K562 (cell line): Measurements from ENCODE around the gene BEST2. TPM values are rescaled to one million over a fixed set of nuclear protein-coding genes. Genes with fewer than 3 reads are reported as not detected.

ENCODE experiments used
- DIDO1 ChIP-seq: fragments of 450-650 bp; IDR thresholded peaks from 2 replicates; pipeline ENCODE4 v1.6.1; 2016; ENCODE audit warnings: low read depth, missing biosample characterization, missing genetic modification characterization
- KLF16 ChIP-seq: IDR thresholded peaks from 2 replicates; pipeline ENCODE4 v1.6.1; 2016; ENCODE audit warnings: antibody characterized with exemption
- MAZ ChIP-seq, 2 experiments: fragments of 450-650 bp in 1 of 2; sonication (generic) in 1 of 2; formaldehyde crosslinking; IDR thresholded peaks in 1 of 2; conservative IDR thresholded peaks in 1 of 2; 2 replicates each; pipeline versions ENCODE4 v1.4.0 to v1.5.0; 2020; ENCODE audit warnings: mild to moderate bottlenecking in 1 of 2, missing genetic modification reagents in 1 of 2
- MCM7 ChIP-seq, 2 experiments: fragments of 450-650 bp; IDR thresholded peaks; 2 replicates each; pipeline ENCODE4 v1.6.1; 2016 to 2018
- NRF1 ChIP-seq, 2 experiments: fragments of 450-650 bp; IDR thresholded peaks in 1 of 2; conservative IDR thresholded peaks in 1 of 2; 2 replicates each; pipeline ENCODE4 v1.6.1; 2014; ENCODE audit warnings: mild to moderate bottlenecking in 2 of 2
- RBM25 ChIP-seq: fragments of 200-400 bp; formaldehyde crosslinking; IDR thresholded peaks from 2 replicates; pipeline ENCODE4 v1.6.1; 2018; ENCODE audit warnings: low read length, low read depth, moderate library complexity; ENCODE audit not compliant: severe bottlenecking
- TEAD1 ChIP-seq, 2 experiments: fragments of 450-650 bp in 1 of 2; sonication (generic) in 1 of 2; formaldehyde crosslinking; IDR thresholded peaks; 2 replicates each; pipeline versions ENCODE4 v1.4.0 to v1.8.0; 2020 to 2022; ENCODE audit warnings: mild to moderate bottlenecking in 2 of 2, missing genetic modification reagents in 1 of 2
- polyA plus RNA-seq, 8 experiments: library from polyadenylated mRNA; depleted of rRNA in 4 of 8; stranded (reverse) in 5 of 8; unstranded in 3 of 8; fragments of >200 nt; fragmentation: Nextera tagmentation in 2 of 8; fragmentation: Illumina TruSeq in 1 of 8; extraction: Ambion mirVana in 2 of 8; extraction: Trizol in 1 of 8; gene quantifications; 2 replicates each; pipeline versions ENCODE4 v1.2.1 to v1.2.3, GENCODE V29; 2011 to 2014; ENCODE audit warnings: inconsistent platforms in 1 of 8, missing spikeins in 1 of 8
- total RNA-seq, 7 experiments: library from RNA; depleted of rRNA in 6 of 7; stranded (reverse); fragments of >200 nt in 6 of 7; fragmentation: Illumina TruSeq in 2 of 7; extraction: Trizol in 2 of 7; gene quantifications; 2 replicates each; pipeline versions ENCODE4 v1.2.1 to v1.2.3, GENCODE V29; 2011 to 2021; ENCODE audit warnings: low replicate concordance in 1 of 7
- TF ChIP-seq, protein P1 (sequence below): fragments of 250-450 bp; sonication (Bioruptor Pico); IDR thresholded peaks from 2 replicates; pipeline ENCODE4 v1.8.0; 2022; ENCODE audit warnings: moderate library complexity, mild to moderate bottlenecking, inconsistent platforms
- TF ChIP-seq, protein P2 (sequence below): fragments of 450-650 bp; IDR thresholded peaks from 2 replicates; pipeline ENCODE4 v1.6.1; 2017; ENCODE audit warnings: antibody characterized with exemption, mild to moderate bottlenecking
- TF ChIP-seq, protein P3 (sequence below), 3 experiments: fragments of 200-800 bp in 1 of 3; fragments of 250-450 bp in 1 of 3; fragments of 450-650 bp in 1 of 3; sonication (Bioruptor Pico) in 1 of 3; sonication (Bioruptor generic) in 1 of 3; formaldehyde crosslinking in 1 of 3; IDR thresholded peaks; 2 replicates each; pipeline versions ENCODE4 v1.6.1 to v1.8.0; 2016 to 2022; ENCODE audit warnings: mild to moderate bottlenecking in 2 of 3, missing genetic modification characterization in 2 of 3, missing compliant biosample characterization in 1 of 3, moderate library complexity in 1 of 3

Gene BEST2
- total and polyA plus RNA-seq, 9 of the 15 experiments (the other 6 are each of a cell fraction or from before 2014, with no cell fraction given), result not detected

DNA sequence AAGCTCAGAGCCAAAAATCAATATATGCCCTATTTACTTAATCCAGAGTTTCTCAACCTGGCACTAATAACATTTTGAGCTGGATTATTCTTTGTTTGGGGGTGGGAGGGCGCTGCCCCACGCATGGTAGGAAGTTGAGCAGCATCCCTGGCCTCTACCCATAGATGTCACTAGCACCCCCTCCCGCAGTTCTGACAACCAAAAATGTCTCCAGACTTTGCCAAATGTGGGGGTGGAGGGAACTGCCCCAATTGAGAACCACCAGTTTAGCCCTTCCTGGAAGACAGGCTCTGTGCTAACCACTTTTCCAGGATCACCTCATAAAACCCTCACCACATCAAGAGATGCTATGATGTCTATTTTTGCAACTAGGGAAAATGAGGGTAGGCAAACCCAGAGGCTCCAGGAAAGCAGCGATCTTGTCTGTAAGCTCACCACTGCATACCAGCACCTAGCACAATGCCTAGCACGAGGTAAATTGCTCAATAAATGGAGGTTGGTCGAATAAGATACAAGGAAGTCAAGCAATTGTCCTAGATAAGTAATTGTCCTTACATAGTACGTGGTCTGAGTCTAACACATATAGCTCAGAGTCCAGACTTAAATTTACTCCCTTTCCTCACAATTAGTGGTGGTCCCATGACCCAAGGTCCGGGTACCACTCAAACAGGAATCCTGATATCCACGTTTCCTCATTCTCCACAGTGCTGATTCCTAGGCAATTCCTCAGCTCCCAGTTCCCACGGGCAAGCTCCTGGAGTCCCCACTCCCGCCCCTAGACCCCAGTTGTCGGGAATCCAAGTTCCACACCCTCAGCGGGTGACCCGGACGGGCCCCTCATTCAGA, 18.0 kb upstream of the BEST2 start (continued):
- TF ChIP-seq TEAD1 (CRISPR knock-in tag; IDR thresholded peaks at IDR 0.05), result 0 out of 4 replicates have a peak, but pooled peaks of 1 of the 2 experiments have one; percentile 19
- TF ChIP-seq MAZ (CRISPR knock-in tag; conservative IDR thresholded peaks at IDR 0.05 in 1 of 2, IDR thresholded peaks at IDR 0.05 in 1 of 2), result 0 out of 4 replicates have a peak, but pooled peaks of 1 of the 2 experiments have one; percentile 19
- TF ChIP-seq, protein P1, sequence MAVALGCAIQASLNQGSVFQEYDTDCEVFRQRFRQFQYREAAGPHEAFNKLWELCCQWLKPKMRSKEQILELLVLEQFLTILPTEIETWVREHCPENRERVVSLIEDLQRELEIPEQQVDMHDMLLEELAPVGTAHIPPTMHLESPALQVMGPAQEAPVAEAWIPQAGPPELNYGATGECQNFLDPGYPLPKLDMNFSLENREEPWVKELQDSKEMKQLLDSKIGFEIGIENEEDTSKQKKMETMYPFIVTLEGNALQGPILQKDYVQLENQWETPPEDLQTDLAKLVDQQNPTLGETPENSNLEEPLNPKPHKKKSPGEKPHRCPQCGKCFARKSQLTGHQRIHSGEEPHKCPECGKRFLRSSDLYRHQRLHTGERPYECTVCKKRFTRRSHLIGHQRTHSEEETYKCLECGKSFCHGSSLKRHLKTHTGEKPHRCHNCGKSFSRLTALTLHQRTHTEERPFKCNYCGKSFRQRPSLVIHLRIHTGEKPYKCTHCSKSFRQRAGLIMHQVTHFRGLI, result no peak
- peak; percentile 44 to 53 for TF ChIP-seq NRF1 (conservative IDR thresholded peaks at IDR 0.05 in 1 of 2, IDR thresholded peaks at IDR 0.05 in 1 of 2)
- TF ChIP-seq, protein P2, sequence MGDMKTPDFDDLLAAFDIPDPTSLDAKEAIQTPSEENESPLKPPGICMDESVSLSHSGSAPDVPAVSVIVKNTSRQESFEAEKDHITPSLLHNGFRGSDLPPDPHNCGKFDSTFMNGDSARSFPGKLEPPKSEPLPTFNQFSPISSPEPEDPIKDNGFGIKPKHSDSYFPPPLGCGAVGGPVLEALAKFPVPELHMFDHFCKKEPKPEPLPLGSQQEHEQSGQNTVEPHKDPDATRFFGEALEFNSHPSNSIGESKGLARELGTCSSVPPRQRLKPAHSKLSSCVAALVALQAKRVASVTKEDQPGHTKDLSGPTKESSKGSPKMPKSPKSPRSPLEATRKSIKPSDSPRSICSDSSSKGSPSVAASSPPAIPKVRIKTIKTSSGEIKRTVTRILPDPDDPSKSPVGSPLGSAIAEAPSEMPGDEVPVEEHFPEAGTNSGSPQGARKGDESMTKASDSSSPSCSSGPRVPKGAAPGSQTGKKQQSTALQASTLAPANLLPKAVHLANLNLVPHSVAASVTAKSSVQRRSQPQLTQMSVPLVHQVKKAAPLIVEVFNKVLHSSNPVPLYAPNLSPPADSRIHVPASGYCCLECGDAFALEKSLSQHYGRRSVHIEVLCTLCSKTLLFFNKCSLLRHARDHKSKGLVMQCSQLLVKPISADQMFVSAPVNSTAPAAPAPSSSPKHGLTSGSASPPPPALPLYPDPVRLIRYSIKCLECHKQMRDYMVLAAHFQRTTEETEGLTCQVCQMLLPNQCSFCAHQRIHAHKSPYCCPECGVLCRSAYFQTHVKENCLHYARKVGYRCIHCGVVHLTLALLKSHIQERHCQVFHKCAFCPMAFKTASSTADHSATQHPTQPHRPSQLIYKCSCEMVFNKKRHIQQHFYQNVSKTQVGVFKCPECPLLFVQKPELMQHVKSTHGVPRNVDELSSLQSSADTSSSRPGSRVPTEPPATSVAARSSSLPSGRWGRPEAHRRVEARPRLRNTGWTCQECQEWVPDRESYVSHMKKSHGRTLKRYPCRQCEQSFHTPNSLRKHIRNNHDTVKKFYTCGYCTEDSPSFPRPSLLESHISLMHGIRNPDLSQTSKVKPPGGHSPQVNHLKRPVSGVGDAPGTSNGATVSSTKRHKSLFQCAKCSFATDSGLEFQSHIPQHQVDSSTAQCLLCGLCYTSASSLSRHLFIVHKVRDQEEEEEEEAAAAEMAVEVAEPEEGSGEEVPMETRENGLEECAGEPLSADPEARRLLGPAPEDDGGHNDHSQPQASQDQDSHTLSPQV, result 0 out of 2 replicates have a peak, but pooled peaks have one; percentile 21
- TF ChIP-seq, protein P3, sequence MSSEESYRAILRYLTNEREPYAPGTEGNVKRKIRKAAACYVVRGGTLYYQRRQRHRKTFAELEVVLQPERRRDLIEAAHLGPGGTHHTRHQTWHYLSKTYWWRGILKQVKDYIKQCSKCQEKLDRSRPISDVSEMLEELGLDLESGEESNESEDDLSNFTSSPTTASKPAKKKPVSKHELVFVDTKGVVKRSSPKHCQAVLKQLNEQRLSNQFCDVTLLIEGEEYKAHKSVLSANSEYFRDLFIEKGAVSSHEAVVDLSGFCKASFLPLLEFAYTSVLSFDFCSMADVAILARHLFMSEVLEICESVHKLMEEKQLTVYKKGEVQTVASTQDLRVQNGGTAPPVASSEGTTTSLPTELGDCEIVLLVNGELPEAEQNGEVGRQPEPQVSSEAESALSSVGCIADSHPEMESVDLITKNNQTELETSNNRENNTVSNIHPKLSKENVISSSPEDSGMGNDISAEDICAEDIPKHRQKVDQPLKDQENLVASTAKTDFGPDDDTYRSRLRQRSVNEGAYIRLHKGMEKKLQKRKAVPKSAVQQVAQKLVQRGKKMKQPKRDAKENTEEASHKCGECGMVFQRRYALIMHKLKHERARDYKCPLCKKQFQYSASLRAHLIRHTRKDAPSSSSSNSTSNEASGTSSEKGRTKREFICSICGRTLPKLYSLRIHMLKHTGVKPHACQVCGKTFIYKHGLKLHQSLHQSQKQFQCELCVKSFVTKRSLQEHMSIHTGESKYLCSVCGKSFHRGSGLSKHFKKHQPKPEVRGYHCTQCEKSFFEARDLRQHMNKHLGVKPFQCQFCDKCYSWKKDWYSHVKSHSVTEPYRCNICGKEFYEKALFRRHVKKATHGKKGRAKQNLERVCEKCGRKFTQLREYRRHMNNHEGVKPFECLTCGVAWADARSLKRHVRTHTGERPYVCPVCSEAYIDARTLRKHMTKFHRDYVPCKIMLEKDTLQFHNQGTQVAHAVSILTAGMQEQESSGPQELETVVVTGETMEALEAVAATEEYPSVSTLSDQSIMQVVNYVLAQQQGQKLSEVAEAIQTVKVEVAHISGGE (CRISPR knock-in tag; IDR thresholded peaks at IDR 0.05), result peak in 1 of 3 experiments; percentile 15; a peak in 1 of 6 replicates
- no peak for TF ChIP-seq MCM7 (IDR thresholded peaks at IDR 0.05)
- TF ChIP-seq DIDO1, result no peak
- TF ChIP-seq KLF16, result peak; percentile 55; the same call in 1 of the 2 replicates
- TF ChIP-seq RBM25, result no peak
